DOHH2 (cell line): ENCODE measurements around the gene ASB13.

Experiments used
- CTCF ChIP-seq: fragments of 200-600 bp; sonication (generic); IDR thresholded peaks from one replicate; pipeline ENCODE4 v1.5.1; 2014; ENCODE audit warnings: antibody characterized with exemption, mild to moderate bottlenecking, low read depth, low read length; ENCODE audit not compliant: poor library complexity, severe bottlenecking
- EZH2phosphoT487 ChIP-seq: fragments of 200-600 bp; sonication (generic); IDR thresholded peaks from 2 replicates; pipeline ENCODE4 v1.6.1; 2017; ENCODE audit warnings: borderline replicate concordance, mild to moderate bottlenecking, antibody characterized with exemption, low read length, moderate library complexity, mixed read lengths

GRCh38 chr10:5611899-5612680 lies 54.3 kb downstream of the ASB13 start:
- TF ChIP-seq CTCF: no peak
- no peak for TF ChIP-seq EZH2phosphoT487
